Choroid plexus epithelial cell (primary cell): ENCODE measurements around the gene DPRX.

Experiments used
- DNase-seq: peaks from one replicate; pipeline ENCODE4 v3.0.0-alpha.2; 2010; ENCODE audit warnings: low read depth
- H3K4me3 ChIP-seq: 2 replicates; pipeline ENCODE4 v1.5.1; 2011; ENCODE audit warnings: low read depth, mild to moderate bottlenecking, control low read depth, low read length, moderate library complexity
- TF ChIP-seq, protein P1 (sequence below): conservative IDR thresholded peaks from 2 replicates; pipeline ENCODE4 v1.5.1; 2011; ENCODE audit warnings: low read depth, mild to moderate bottlenecking, control low read depth, inconsistent platforms, low read length, moderate library complexity

DPRX gene

GRCh38 chr19:53598361-53598760 is 33.4 kb upstream of the DPRX start:
- TF ChIP-seq, protein P1, sequence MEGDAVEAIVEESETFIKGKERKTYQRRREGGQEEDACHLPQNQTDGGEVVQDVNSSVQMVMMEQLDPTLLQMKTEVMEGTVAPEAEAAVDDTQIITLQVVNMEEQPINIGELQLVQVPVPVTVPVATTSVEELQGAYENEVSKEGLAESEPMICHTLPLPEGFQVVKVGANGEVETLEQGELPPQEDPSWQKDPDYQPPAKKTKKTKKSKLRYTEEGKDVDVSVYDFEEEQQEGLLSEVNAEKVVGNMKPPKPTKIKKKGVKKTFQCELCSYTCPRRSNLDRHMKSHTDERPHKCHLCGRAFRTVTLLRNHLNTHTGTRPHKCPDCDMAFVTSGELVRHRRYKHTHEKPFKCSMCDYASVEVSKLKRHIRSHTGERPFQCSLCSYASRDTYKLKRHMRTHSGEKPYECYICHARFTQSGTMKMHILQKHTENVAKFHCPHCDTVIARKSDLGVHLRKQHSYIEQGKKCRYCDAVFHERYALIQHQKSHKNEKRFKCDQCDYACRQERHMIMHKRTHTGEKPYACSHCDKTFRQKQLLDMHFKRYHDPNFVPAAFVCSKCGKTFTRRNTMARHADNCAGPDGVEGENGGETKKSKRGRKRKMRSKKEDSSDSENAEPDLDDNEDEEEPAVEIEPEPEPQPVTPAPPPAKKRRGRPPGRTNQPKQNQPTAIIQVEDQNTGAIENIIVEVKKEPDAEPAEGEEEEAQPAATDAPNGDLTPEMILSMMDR, result no peak
- DNase-seq, result no peak
- no peak overlapping the region for H3K4me3 ChIP-seq

GRCh38 chr19:53600217-53600616 is 31.6 kb upstream of the DPRX start:
- H3K4me3 ChIP-seq, result no peak overlapping the region
- no peak for DNase-seq
- TF ChIP-seq, protein P1, result no peak

DNA sequence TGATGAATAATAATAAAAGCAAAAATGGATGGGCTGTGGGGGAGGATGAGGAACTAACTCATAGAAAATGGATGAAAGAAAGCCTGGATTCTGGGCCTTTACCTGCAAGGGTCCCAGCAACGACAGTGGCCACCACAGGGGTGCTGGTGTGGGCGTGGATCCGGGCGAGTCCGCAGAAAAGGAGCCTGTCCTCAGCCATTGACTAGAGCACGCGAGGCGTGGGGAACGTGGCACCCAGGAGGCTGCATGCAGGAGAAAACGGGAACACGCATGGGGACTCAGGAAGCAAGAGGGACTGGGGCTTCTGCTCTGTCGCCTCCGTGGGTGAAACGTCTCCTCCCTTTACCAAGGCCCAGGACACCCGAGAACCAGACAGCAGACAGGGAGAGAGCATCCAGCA is 25.8 kb upstream of the DPRX start:
- TF ChIP-seq, protein P1, result no peak
- no peak for DNase-seq
- H3K4me3 ChIP-seq, result no peak overlapping the region

DNA sequence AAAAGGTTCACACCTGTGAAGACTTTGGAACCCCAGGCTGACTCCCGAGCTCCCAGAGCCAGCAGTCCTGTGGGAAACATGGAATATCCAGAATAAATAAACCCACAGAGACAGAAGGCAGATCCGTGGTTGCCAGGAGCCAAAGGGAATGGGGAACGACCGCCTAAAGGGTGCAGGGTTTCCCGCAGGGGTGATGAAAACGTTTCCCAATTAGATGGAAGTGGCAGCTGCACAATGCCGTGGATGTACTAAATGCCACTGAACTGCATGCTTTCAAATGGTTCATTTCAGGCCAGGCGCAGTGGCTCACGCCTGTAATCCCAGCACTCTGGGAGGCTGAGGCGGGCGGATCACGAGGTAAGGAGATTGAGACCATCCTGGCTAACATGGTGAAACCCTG is 23.4 kb upstream of the DPRX start:
- TF ChIP-seq, protein P1, result no peak
- no peak for DNase-seq
- no peak overlapping the region for H3K4me3 ChIP-seq

DNA sequence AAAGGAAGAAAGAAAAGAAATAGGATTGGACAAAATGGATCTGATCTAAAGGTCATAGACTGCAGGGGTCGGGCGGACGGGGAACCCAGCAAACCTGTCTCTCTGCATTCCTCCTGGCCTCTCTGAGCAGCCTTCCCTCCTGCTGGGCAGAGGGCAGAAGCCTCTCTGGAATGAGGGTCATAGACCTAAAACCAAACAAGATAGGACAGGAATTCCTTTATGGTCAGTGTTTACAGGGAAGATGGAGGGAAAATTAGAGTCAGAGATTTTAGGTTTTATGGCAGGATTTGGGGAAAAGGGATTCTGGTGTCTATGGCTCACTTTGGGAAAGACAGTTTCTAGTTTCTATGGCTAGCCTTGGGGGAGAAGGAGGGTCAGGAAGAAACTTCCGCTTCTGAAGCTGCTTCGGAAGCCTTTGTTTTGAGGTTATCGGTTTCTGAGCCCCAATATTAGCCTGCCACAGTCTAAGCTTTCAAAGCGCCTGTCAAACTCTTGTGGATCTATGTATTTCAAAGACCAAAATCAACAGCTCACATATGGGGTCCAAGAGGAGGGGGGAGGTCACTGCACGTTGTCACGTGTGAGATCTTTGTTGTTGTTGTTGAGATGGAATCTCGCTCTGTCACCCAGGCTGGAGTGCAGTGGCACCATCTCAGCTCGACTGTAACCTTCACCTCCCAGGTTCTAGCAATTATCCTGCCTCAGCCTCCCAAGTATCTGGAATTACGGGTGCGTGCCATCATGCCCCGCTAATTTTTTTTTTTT is 18.9 kb upstream of the DPRX start:
- TF ChIP-seq, protein P1, result no peak
- no peak overlapping the region for H3K4me3 ChIP-seq
- DNase-seq, result no peak

- TF ChIP-seq, protein P1, result no peak
- no peak overlapping the region for H3K4me3 ChIP-seq
- DNase-seq, result peak; percentile 16
These were observed 9.7 kb upstream of the DPRX start for GRCh38 chr19:53621885-53622740.
